ENCODE measurements around the gene LAMA2. TPM values are rescaled to one million over a fixed set of nuclear protein-coding genes. Genes with fewer than 3 reads are reported as not detected.
A peak's percentile ranks its signal among the peaks of the same experiment; 100 is the strongest.

LAMA2 gene
- total and polyA plus RNA-seq, 2 experiments from 2014 or later = 0.91 to 6.4 TPM

GRCh38 chr6:129490521-129491255, 607.8 kb downstream of the LAMA2 start:
- Mint-ChIP-seq H3K4me3 (no peak overlapping the region), H3K27me3 (ENCODE audit: insufficient read depth, low read depth, poor library complexity) (peaks cover 2% of the 10 kb centered on the region), H3K9me3 (no peaks in the 10 kb centered on the region), H3K4me1 (peaks cover 13% of the 10 kb centered on the region; the same call in 2 of the 3 replicates), H3K36me3 (ENCODE audit: low read depth) (no peaks in the 10 kb centered on the region), H3K27ac (no peak overlapping the region; the same call in 1 of the 2 replicates)
- Histone ChIP-seq H3K36me3 (ENCODE audit: insufficient read depth) (no peaks in the 10 kb centered on the region), H3K27ac (ENCODE audit: low read depth) (no peak overlapping the region), H3F3A (replicated peaks; ENCODE audit: low read depth) (no peaks in the 10 kb centered on the region), H4K20me1 (replicated peaks; ENCODE audit: insufficient read depth) (no peaks in the 10 kb centered on the region), H3K79me2 (replicated peaks; ENCODE audit: insufficient read depth) (no peaks in the 10 kb centered on the region), H3K27me3 (ENCODE audit: insufficient read depth) (no peaks in the 10 kb centered on the region), H3K9me2 (ENCODE audit: insufficient read depth) (no peaks in the 10 kb centered on the region), H2AFZ (peak overlapping the region; percentile 75), H3K4me2 (no peak overlapping the region), H3K4me1 (ENCODE audit: insufficient read depth) (peaks cover 4% of the 10 kb centered on the region; the same call in 1 of the 2 replicates), H3K4me3 (no peak overlapping the region)
- TF ChIP-seq STAT1 (IDR thresholded peaks at IDR 0.05; ENCODE audit: unreplicated experiment) = no peak
- TF ChIP-seq ZNF331 (CRISPR knock-in tag; IDR thresholded peaks at IDR 0.05; ENCODE audit: low read depth) = no peak
- TF ChIP-seq REST (IDR thresholded peaks at IDR 0.05; ENCODE audit: unreplicated experiment) = no peak
- no peak for TF ChIP-seq EZH2 (IDR thresholded peaks at IDR 0.05; ENCODE audit: low read depth, unreplicated experiment)
- TF ChIP-seq ZNF462 (CRISPR knock-in tag; IDR thresholded peaks at IDR 0.05) = no peak
- no peak for TF ChIP-seq ZNF114 (CRISPR knock-in tag; IDR thresholded peaks at IDR 0.05)
- no peak for TF ChIP-seq CREB1 (CRISPR knock-in tag; IDR thresholded peaks at IDR 0.05; ENCODE audit: low read depth)
- no peak for TF ChIP-seq EZH2phosphoT487 (IDR thresholded peaks at IDR 0.05; ENCODE audit: unreplicated experiment)
- TF ChIP-seq ETS1 (IDR thresholded peaks at IDR 0.05) = no peak
- TF ChIP-seq JUNB (IDR thresholded peaks at IDR 0.05; ENCODE audit: unreplicated experiment) = no peak
- TF ChIP-seq POLR2AphosphoS5 (IDR thresholded peaks at IDR 0.05; ENCODE audit: low read depth) = no peak
- no peak for TF ChIP-seq CTCF (conservative IDR thresholded peaks at IDR 0.05; ENCODE audit: low read depth in 2 of 2)
- no peak for TF ChIP-seq NANOG (IDR thresholded peaks at IDR 0.05; ENCODE audit: borderline replicate concordance)
- peak; percentile 40 for DNase-seq (ENCODE audit: low spot score)
- peak; percentile 63 for ATAC-seq
